HG03571 (cell line): ENCODE results near the gene SP6.

Source experiments
- ATAC-seq: cut with Tn5 transposase; IDR thresholded peaks from one replicate; pipeline ENCODE4 v1.9.1; 2021; ENCODE audit not compliant: unreplicated experiment

The SP6 gene

GRCh38 chr17:47879776-47880454, 29.0 kb upstream of the SP6 start:
- no peak for ATAC-seq

DNA sequence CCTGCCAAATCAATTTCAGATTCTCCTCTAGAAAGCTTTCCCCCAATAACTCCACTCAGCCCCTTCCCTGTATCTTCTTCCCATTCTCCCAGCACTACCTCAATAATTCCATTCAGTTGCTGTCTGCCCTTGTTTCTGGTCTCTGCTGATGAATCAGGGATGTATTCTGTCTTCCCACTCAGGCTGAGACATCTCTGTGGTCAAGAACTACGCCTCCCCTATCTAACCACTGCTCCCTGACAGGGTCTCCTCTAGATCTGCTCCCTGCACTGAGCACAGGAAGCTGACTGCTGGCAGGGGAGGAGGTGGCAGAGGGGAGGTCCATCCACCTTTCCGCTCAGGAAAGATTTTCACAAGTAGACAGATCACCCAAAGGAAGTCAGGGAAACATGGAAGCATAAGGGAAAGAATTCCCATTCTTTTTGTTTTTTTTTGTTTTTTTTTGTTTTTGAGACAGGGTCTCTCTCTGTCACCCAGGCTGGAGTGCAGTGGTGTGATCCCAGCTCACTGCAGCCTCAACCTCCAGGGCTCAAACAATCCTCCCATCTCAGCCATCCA, 28.1 kb upstream of the SP6 start:
- no peak for ATAC-seq

- no peak for ATAC-seq
Observed at GRCh38 chr17:47878203-47879027, 27.5 kb upstream of the SP6 start.

- ATAC-seq = no peak
Observed at GRCh38 chr17:47877368-47878034, 26.5 kb upstream of the SP6 start.

- ATAC-seq = no peak
Observed at GRCh38 chr17:47875011-47875985, 24.3 kb upstream of the SP6 start.

- no peak for ATAC-seq
Observed at GRCh38 chr17:47873200-47874090, 22.5 kb upstream of the SP6 start.

GRCh38 chr17:47872651-47873161, 21.7 kb upstream of the SP6 start:
- no peak for ATAC-seq

- ATAC-seq = no peak
Observed at GRCh38 chr17:47872019-47872650, 21.2 kb upstream of the SP6 start.

GRCh38 chr17:47871048-47871447, 20.1 kb upstream of the SP6 start:
- no peak for ATAC-seq

DNA sequence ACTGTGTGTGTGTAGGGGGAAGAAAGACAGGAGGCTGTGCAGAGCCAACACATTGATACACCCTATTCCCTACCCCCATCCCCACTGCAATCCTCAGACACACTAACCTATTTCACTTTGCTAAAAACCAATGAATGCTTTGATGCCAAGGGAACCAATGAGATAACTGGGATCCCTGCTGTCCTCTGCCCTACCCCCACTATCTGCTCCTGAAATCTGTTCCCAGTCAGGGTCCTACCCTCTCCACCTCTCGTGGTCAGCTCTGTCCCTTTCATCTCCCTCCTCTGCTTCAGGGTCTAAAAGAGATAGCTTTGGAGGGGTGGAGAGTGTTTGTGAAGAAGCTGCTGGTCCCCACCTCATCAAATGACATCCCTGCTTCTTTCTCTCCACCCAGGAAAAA, 19.1 kb upstream of the SP6 start:
- no peak for ATAC-seq

- no peak for ATAC-seq
Observed at GRCh38 chr17:47869114-47869513, 18.2 kb upstream of the SP6 start.

- ATAC-seq = no peak
Observed at GRCh38 chr17:47867813-47868533, 17.0 kb upstream of the SP6 start.

DNA sequence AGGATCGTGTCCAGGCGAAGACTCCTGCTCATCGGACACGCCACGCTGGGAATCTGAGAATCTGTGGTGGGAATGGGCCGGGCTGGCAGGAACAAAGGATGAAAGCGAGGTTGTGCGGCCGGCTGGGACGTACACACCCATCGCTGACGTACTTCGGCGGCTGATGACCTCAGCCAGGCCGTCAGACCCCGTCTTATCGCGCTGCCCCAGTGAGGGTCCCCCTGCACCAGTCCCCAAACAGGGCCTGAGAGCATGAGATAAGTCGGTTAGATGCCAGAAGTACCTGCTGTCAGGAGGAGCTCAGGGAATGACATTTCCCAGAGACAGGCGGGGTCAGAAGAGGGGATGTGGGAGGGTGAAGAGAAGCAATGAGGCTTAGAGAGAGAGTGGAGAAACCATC, 16.0 kb upstream of the SP6 start:
- ATAC-seq = no peak

- ATAC-seq = no peak
Observed at GRCh38 chr17:47864791-47865216, 13.8 kb upstream of the SP6 start.

GRCh38 chr17:47862621-47863440, 11.9 kb upstream of the SP6 start:
- no peak for ATAC-seq

- no peak for ATAC-seq
Observed at GRCh38 chr17:47860386-47860785, 9.4 kb upstream of the SP6 start.
